ENCODE data around the gene SIX3.

The SIX3 gene

DNA sequence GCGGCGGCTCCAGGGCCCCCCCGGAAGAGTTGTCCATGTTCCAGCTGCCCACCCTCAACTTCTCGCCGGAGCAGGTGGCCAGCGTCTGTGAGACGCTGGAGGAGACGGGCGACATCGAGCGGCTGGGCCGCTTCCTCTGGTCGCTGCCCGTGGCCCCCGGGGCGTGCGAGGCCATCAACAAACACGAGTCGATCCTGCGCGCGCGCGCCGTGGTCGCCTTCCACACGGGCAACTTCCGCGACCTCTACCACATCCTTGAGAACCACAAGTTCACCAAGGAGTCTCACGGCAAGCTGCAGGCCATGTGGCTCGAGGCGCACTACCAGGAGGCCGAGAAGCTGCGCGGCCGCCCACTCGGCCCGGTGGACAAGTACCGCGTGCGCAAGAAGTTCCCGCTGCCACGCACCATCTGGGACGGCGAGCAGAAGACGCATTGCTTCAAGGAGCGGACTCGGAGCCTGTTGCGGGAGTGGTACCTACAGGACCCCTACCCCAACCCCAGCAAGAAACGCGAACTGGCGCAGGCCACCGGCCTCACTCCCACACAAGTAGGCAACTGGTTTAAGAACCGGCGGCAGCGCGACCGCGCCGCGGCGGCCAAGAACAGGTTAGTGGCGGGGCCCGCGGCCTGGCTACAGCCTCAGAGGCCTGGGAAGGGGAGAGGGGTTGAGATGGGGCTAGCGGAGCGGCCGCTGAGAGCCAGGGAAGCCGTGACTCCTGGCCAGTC, 965 bp downstream of the SIX3 start:
- DNase-seq, result peak in 1 of 56 donors; percentile 42

DNA sequence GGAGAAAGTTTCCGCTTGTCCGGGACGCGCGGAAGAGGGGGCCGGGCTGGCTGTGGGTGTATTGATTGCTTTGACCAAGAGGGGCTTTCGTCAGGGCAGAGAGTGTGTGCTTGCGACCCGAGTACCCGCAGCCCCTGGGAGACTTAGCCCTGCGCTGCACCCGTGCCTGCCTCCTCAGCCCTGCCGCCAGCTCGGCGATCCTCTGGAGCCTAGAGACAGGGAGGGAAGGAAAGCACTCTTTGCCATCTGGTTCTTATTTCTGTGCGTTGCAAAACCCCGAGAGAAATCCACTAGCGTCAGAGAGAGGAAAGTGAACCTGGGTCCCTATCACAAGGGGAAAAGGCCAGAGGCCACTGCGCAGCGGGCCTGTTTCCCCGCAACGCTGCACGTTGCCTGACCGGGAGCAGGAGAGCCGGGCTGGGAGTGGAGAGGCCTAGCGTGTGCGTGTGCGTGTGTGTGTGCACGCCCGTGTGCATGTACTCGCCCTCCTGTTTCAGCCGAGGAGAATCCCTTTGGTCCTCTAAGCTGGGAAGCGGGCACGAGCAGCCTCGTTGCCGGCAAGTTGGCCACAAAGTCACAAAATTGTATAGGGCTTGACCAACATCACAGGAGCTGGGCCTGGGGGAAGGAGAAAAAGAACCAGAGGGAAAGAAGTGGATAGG, 1.7 kb downstream of the SIX3 start:
- DNase-seq, result no peak

DNA sequence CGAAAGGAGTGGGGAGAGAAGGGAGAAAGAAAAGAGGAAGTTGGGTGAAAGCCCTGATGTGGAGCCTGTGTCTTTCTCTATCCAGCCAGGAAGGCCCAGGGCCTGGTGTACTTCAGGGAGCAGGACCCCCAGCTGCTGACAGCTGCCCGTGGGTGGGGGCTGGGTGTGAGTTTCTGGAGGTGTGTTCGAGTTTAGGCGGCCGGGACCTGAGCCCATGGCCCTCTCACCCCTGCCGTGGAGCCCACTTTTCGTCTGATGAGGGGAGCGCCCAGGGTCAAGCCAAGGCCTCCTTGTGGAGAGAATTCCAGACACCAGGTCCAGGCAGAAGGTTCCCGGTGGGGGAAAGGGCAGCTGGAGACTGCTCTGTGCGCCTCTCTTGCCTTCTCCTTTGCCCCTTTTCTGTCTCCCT, 2.2 kb downstream of the SIX3 start:
- no peak for DNase-seq

DNA sequence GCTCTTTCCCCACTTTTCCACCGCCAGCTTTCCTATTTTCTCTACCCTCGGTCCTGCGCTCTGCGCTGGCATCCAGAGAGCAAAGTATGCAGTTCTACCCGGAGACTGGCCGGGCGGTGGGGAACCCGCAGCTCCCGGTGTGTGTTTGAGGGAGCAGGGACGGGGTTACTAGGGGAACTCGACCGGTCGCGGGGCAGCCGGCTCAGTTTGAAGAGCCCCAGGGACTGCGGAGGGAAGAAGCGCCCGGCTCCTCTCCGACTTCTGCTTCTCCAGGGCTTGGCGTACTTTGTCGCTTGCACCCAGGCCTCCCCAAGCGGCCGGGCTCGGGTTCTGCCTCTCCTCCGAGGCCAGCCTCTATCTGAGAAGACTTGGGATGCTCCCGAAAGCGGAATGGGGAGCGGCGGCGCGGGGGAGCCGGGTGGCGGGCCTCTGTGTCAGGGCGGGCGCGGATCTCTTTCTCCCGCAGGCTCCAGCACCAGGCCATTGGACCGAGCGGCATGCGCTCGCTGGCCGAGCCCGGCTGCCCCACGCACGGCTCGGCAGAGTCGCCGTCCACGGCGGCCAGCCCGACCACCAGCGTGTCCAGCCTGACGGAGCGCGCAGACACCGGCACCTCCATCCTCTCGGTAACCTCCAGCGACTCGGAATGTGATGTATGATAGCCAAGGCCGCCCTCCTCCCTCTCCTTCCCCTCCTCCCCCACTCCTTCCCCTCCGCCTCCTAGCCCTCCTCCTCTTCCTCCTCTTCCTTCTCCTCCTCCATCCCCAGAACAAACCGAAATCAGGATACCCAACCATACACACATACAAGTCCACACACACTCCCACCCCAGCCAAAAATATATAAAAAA, 2.8 kb downstream of the SIX3 start:
- DNase-seq, result no peak

DNA sequence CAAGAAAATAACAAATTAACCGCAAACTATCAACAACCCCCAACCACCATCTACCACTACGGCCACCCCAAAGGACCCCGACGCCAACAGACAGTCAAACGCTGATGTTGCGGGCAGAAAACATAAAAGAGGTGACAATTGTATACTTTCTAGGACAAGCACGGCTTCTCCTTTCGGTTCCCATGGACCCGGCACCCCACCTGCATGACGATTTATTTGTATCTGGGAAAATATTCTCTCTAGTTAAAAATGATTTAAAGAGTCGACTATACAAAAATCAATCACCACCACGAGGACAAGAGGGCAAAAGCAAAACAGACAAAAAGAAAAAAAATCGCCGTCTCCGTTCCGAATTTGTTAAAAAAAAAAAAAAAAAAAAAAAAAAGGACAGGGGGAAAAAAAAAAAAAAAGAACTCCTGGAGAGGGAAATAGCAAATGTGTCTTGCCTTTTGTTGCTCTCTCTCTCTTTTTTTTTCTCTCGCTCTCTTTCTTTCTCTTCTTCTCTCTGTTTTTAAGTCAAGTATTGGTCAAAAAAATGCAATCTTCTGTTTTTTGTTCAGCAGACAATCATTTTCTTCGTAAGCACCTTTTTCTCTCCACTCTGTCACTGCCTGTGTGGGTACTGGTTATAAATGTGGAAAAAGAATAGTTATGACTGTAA, 3.6 kb downstream of the SIX3 start:
- no peak for DNase-seq

DNA sequence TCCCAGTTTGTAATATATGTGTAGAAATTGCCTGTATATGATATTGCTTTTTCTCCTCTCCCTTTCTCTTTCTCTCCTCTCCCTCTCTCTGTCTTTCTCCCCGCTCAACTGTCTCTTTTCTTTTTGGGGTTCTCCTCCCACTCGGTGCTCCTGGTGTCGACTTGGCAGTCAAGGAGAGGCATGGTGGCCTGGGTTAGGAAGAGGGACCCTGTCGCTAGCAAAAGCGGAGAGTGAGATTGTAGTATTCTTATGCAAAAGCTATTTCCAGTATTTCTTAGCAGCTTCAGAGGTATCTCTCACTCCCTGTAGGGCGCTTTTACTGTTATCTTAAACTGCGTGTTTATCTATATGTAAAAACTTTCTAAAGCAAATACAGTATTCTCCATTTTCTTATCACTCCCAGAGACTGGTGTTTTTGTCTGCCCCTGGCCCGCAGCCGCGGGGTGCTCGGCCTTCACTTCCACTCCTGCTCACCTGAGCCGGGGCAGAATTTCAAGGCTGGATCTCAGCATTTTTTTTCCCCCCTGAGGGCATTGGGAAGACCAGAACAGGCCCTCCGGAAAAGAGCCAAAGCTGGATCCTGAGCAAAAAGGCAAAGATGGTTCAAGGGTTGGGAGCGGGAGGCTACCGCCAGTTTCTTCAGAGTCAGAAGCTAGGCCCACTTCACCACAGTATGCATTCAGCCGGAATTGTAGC, 4.3 kb downstream of the SIX3 start:
- no peak for DNase-seq

DNA sequence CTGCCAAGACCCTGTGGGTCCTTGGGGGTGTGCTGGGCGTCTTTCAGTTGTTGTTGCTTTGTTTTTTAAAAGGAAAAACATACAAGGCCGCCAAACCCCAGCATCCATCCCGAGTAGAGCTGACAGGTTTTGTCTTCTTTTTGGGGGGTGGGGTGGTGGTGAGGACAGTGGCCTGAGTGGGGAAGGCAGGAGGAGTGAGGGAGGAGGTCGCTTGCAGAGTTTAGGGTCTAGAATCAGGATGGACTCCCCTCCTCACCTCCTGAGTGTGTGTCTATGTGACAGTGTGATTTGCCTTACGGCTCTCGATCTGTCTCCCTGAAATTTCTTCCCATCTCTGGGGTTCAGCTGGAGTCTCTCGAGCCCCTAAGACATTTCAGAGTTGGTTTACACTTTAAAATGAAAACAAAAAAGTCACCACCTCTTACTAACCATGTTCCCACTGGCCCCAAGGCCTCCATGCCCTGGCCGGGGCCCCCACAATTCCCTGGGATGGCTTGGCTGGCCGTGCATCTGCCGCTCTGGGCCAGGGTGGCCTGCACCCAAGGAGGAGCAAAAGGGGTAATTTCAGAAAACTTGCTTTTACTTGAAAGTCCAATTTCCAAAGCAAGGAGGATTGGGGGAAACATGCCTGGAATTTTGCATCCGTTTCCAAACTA, 5.0 kb downstream of the SIX3 start:
- no peak for DNase-seq

DNA sequence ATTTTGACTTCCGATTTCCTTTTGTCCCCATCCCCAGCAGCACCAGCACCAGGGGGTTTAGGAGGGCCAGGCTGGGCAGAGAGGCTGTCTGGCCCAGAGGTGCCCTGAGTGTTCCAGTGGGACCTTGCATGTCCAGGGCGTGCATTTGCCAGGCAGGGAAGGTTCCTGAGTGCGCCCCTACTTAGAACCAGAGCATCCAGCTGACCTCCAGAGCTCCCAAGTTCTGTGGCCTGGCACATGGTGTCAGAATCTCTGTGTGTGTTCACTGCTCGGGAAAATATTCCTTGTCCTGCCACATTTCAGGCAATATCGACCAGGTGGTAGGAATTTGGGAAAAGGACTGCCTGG, 5.5 kb downstream of the SIX3 start:
- no peak for DNase-seq

DNA sequence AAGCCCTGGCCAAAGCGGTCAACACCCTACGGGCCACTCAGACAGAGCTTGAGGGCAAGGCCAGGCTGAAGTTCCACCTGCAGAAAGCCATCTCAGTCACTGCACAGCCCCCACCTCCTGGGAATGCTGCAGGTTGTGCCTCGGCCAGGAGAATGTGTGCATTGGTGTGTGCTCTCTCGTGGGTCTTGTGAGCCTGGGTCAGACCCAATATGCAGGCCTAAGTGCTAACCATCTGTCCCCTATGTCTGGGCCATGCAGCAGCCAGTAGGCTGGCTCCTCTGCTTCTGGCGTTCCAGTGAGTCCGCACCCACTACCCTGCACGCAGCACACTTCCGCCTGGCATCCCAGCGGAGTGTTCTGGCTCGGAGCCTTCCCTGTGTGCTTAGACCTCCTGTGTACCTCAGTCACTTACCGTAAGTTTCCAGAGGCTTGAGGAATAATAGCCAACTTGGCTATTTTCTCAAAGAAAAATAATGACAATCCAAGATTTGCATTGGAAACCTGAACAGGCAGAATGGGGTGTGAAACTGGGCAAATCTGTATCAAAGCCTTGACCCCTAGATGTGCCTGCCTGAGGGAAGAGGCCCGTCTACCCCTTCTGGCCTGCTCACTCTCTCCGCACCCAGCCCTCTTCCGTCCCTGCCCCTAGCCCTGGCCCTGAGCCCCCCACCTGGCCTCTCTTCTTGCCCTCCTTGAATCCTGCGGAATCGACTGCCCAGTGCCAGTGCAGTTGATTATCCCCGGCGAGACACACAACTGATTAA, 7.2 kb downstream of the SIX3 start:
- DNase-seq, result no peak

DNA sequence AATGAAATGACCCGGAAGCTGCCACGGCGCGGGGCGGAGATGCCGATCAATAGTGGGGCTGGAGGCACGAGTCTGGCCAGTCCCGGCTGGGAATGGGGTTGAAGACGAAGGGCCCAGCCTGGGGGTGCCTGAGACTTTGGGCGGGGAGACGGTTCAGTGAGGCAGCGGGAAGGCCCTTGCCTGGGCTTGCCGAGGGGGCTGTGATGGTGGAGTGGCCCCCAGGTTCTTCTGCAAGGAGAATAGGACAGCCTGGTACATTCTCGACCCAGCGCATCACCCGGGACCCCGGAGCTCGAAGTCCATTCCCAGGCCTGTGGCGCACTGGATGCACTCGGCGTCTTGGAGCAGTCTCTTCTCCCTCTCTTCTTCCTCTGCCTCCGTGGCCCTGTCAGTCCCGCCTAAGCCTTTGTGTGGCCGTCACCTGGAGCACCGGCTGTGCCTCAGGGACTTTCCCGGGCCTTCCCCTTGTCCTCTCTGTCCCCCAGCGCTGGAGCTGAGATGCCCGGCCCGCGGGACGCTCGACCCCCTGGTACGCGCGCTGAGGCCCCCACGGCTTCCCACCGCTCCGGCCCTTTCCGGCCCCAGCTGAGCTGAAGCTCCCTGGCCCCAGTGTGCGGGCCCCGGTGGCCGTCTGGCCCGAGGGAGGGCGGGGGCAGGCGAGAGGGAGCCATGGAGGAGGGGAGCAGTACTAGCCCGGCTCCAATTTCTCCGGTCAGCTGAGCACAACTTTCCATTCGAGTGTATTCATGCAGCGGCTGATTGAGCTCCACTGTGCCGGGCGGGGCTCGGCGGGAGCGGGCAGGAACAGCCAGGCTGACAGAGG, 8.0 kb downstream of the SIX3 start:
- peak in 32 of 56 donors; percentile 9 to 74 (median 36) for DNase-seq

DNA sequence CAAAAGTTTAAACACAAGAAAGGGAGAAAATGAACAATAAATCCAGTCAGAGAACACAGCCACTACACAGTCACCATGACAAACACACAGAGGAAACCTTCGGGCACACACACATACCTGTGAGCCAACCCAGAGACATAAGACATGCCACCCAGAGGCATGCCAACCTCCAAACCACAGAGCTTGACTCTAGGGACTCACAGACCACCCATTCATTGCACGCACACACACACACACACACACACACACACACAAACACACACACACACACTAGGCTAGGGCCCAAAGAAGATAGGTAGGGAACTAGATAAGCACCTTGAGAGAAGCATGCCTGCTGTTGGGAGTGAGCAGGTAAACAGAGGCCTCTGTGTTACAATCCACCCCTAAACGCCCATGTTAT, 9.1 kb downstream of the SIX3 start:
- DNase-seq, result no peak

DNA sequence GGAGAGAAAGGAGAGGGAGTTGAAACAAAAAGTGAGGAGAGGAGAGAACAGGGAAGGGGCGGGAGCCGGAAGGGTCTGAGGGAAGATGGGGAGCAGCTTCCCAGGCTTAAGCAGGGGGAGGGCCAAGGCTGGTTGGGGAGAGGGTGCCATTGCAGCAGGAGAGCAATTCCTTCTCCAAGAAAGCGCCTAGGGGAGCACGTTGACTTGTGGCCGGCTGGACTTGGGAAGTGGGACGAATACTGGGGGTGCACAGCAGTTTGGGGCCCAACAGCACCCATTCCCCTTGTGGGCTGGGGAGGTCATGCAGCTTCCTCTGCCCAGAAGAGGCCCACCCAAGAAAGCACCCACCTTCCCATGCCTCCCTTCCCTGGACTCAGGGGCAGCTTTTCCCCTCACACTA, 9.6 kb downstream of the SIX3 start:
- no peak for DNase-seq

DNA sequence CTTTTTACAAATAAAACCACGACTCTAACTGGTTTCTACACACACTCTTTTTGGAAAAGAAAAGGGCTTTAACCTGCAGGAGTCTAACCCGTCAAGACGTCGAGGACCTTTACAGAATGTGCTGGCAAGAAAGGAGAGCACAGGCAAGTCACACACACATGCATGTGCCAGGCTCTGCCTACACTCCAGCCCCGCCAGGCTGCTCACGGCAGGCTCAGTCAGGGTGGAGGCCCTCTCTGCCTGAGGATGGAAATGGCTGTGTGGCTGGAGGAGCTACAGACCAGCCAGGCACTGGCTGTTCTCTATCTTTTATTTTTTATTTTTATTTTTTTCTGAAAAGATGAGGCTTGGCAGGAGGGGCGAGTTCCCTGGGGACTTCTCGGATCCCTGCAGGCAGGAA, 10.2 kb downstream of the SIX3 start:
- DNase-seq, result no peak

DNA sequence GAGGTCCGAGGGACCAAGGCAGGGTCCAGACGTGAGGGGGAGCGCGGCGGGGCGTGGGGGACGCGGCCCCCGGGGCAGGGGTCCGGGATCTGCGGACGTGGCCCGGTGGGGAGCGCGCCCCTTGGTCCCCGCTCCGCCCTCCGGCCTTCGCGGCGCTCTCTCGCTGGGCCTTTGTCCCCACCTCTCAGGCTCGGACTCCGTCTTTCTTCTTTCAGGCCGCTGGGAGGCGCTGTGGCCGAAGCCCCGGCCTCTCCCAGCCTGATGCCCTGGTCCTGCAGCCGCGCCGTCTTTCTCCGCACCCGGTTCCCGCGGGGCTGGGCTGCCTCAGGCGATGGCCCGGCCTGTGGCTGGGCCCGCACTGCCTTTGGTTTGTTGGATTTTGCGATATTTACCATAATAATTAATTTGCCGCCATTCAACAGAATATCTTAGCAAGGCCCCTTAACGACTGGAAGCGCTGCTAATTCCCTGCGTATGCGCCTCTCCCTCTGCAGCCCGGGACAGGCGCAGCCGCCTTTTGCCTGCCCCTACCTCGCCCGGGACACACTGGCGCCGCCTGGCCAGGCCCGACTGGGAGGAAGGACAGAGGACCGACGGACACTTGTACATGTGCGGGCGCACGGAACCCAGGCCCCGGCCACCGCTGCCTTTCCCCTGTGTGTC, 10.8 kb downstream of the SIX3 start:
- peak in 22 of 56 donors; percentile 3 to 62 (median 24) for DNase-seq

DNA sequence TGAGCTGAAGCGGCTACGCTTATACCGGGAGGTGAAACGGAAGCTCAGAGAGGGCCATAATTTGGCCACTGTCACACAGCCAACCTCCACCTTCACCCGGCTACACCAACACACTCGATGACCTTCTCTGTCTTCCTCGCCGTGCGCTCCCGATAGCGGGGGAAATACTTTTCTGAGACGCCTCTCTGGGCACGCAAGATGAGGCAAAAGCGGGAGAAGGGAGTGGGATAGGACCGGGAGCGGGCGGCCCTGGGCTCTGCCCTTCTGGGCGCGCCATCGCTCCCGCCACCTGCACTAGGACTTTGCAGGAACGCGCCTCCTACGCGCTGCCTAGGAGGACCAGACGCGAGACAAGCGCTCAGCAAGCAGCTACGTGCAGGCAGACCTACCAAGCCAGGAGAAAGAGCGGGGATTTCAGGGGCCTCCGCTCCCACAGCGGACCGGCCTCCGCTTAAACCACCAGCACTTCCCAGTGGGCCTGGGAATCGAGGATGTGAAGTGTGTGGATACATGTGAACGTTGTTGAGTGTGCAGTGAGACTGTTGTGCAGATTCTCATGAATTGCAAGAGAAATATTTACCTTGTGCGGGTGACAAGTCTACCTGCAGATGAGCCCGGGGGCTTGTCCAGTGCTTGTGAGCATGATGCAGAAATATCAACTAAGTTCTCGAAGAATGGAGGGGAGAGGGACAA, 11.4 kb downstream of the SIX3 start:
- no peak for DNase-seq

DNA sequence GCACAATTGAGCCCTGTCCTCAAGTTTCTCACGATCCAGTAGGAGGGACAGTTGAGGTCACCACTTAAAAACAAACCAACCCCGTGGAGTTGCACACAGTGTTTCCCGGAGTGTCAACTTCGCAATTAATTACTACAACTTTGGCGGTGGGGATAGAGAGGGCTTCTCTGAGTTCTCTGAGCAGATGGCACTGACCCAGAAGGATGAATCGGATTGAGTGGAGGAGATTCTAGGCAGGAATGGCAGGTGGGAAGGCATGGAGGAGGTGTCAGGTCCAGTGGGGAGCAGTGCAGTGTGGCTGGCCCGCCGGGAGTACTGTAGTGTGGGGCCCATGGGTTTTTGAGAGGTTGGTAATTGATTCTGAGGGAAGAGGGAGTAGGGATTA, 12.0 kb downstream of the SIX3 start:
- no peak for DNase-seq

DNA sequence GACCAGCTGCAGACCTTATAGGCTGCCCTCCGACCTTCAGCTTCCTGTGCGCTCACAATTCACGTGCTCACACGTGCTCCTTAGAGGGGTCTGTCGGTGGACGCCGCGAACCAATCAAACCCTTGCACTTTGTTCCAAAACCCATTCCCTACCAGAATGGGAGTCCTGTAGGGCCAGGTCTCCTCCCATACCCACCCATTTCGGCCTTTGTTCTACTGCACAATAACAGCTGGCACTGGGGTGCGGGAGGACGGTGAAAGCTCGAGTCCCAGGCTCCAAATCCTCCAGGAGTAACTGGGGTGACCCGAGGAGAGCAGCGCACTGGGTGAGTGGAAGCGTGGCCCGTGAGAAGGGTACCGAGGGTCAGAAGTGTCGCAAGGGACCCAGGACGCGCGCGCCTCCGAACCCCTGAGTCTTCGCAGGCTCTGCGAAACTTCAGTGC, 13.0 kb downstream of the SIX3 start:
- no peak for DNase-seq
